OCI-LY7 (cell line): ENCODE data around the gene DHX38. TPM values are rescaled to one million over a fixed set of nuclear protein-coding genes. Genes with fewer than 3 reads are reported as not detected.
"Not testable (repeated sequence)": the region's sequence is repeated elsewhere in the genome, so short reads cannot be mapped to it uniquely, and the experiment has no call there.

Source experiments
- BruUV-seq: library from RNA; stranded (reverse); fragments of 400-500 nt; replicated peaks from 2 replicates; lab custom pipeline; 2021; lab: Mats Ljungman, UMichigan
- CTCF ChIA-PET: fragments of 300-600 bp; sonication (Branson Sonifier 250); formaldehyde crosslinking; loops from one replicate; lab custom pipeline; 2022; ENCODE audit warnings: antibody characterized with exemption; ENCODE audit not compliant: unreplicated experiment; lab: Charles Lee
- POLR2A ChIA-PET: fragments of 300-600 bp; sonication (Branson Sonifier 250); formaldehyde crosslinking; loops from one replicate; lab custom pipeline; 2022; ENCODE audit warnings: antibody characterized with exemption; lab: Charles Lee
- DNase-seq: peaks from one replicate; pipeline ENCODE4 v3.0.0-alpha.2; 2015; ENCODE audit warnings: low spot score
- H2AFZ ChIP-seq: fragments of 200-600 bp; sonication (generic), shearing (Covaris generic); 2 replicates; pipeline ENCODE4 v1.6.1; 2014; ENCODE audit warnings: mild to moderate bottlenecking, antibody characterized with exemption, low read length, moderate library complexity
- H3K27ac ChIP-seq: fragments of 200-600 bp; sonication (generic); 2 replicates; pipeline ENCODE4 v1.5.1; 2014; ENCODE audit warnings: mixed run types, low read depth, mild to moderate bottlenecking, moderate library complexity, low read length, inconsistent platforms; ENCODE audit not compliant: poor library complexity, severe bottlenecking
- H3K36me3 ChIP-seq: fragments of 200-600 bp; sonication (generic); 2 replicates; pipeline ENCODE4 v1.6.1; 2014; ENCODE audit warnings: mild to moderate bottlenecking, antibody characterized with exemption, low read length, moderate library complexity, mixed read lengths; ENCODE audit not compliant: insufficient read depth
- H3K4me1 ChIP-seq: fragments of 200-600 bp; sonication (generic); 2 replicates; pipeline ENCODE4 v1.5.1; 2014; ENCODE audit warnings: mild to moderate bottlenecking, low read length; ENCODE audit not compliant: insufficient read depth, poor library complexity, severe bottlenecking
- H3K4me2 ChIP-seq: fragments of 200-600 bp; sonication (generic); 2 replicates; pipeline ENCODE4 v1.6.1; 2014; ENCODE audit warnings: mild to moderate bottlenecking, low read length
- H3K4me3 ChIP-seq: fragments of 200-600 bp; sonication (generic); 2 replicates; pipeline ENCODE4 v1.5.1; 2014; ENCODE audit warnings: mild to moderate bottlenecking, low read depth, low read length; ENCODE audit not compliant: poor library complexity, severe bottlenecking
- H3K79me2 ChIP-seq: fragments of 200-600 bp; sonication (generic); 2 replicates; pipeline ENCODE4 v1.6.1; 2016; ENCODE audit warnings: low read depth, mild to moderate bottlenecking, low read length, moderate library complexity, mixed read lengths; ENCODE audit not compliant: insufficient read depth
- H3K9me2 ChIP-seq: fragments of 200-600 bp; sonication (generic); 2 replicates; pipeline ENCODE4 v1.6.1; 2016; ENCODE audit warnings: mild to moderate bottlenecking, low read length, mixed read lengths; ENCODE audit not compliant: insufficient read depth
- H3K9me3 ChIP-seq: fragments of 200-600 bp; sonication (generic); 2 replicates; pipeline ENCODE4 v1.6.1; 2014; ENCODE audit warnings: mild to moderate bottlenecking, mixed run types, low read length, mixed read lengths
- H4K20me1 ChIP-seq: fragments of 200-600 bp; sonication (generic); 2 replicates; pipeline ENCODE4 v1.6.1; 2014; ENCODE audit warnings: mild to moderate bottlenecking, antibody characterized with exemption, low read length, moderate library complexity, mixed read lengths; ENCODE audit not compliant: insufficient read depth
- EZH2phosphoT487 ChIP-seq: fragments of 200-600 bp; sonication (generic); IDR thresholded peaks from 2 replicates; pipeline ENCODE4 v1.6.1; 2018; ENCODE audit warnings: low read depth, borderline replicate concordance, mild to moderate bottlenecking, mixed run types, antibody characterized with exemption, low read length, moderate library complexity, mixed read lengths
- intact Hi-C: fragments of 100-400 bp; cut with micrococcal nuclease; formaldehyde crosslinking; loops from one replicate; pipeline ENCODE4 v1.10.0; 2022; ENCODE audit not compliant: unreplicated experiment
- total RNA-seq, 2 experiments: library from RNA; depleted of rRNA in 1 of 2; stranded (reverse); fragments of >200 nt in 1 of 2; shearing (Covaris generic) in 1 of 2; gene quantifications; 2 replicates each; pipeline ENCODE4 v1.2.3, GENCODE V29; 2014 to 2022
- TF ChIP-seq, protein P1 (sequence below): fragments of 200-600 bp; sonication (generic); conservative IDR thresholded peaks from 2 replicates; pipeline ENCODE4 v1.5.1; 2014; ENCODE audit warnings: mild to moderate bottlenecking, antibody characterized with exemption, low read length, moderate library complexity, mixed read lengths

Gene DHX38
- total RNA-seq, 2 experiments from 2014 or later = 56.6 to 86.5 TPM

DNA sequence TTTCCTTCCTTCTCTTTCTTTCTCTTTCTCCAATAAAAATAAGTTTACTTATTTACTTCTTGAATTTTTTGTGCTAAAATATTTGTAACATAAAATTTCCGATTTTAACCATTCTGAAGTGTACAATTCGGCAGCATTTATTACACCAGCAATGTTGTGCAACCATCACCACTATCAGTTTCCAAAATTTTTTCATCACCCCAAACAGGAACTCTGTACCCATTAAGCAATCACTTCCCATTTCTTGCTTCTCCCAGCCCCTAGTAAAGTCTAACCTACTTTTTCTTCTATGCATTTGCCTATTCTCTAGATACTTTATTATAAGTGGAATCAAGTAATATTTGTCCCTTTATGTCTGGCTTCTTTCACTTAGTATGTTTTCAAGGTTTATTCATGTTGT lies 41.8 kb upstream of the DHX38 start:
- no peak overlapping the region for H3K4me2 ChIP-seq
- CTCF ChIA-PET = no interaction called here
- H3K27ac ChIP-seq = no peak overlapping the region
- no TSS peak for BruUV-seq
- no peak for DNase-seq
- H2AFZ ChIP-seq = no peak overlapping the region
- H3K4me3 ChIP-seq = no peak overlapping the region
- POLR2A ChIA-PET = interaction anchor here (0.7 kb wide), 1 partner anchor 654 kb away, joined by 6 read pairs; no protein-coding TSS in a partner anchor
- no peaks in the 10 kb centered on the region for H4K20me1 ChIP-seq
- H3K36me3 ChIP-seq = no peaks in the 10 kb centered on the region
- H3K9me2 ChIP-seq = no peaks in the 10 kb centered on the region
- H3K9me3 ChIP-seq = peaks cover 4% of the 10 kb centered on the region; the same call in 1 of the 2 replicates
- no peaks in the 10 kb centered on the region for H3K79me2 ChIP-seq
- no peak for TF ChIP-seq EZH2phosphoT487
- TF ChIP-seq, protein P1, sequence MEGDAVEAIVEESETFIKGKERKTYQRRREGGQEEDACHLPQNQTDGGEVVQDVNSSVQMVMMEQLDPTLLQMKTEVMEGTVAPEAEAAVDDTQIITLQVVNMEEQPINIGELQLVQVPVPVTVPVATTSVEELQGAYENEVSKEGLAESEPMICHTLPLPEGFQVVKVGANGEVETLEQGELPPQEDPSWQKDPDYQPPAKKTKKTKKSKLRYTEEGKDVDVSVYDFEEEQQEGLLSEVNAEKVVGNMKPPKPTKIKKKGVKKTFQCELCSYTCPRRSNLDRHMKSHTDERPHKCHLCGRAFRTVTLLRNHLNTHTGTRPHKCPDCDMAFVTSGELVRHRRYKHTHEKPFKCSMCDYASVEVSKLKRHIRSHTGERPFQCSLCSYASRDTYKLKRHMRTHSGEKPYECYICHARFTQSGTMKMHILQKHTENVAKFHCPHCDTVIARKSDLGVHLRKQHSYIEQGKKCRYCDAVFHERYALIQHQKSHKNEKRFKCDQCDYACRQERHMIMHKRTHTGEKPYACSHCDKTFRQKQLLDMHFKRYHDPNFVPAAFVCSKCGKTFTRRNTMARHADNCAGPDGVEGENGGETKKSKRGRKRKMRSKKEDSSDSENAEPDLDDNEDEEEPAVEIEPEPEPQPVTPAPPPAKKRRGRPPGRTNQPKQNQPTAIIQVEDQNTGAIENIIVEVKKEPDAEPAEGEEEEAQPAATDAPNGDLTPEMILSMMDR = no peak
- H3K4me1 ChIP-seq = no peaks in the 10 kb centered on the region
- intact Hi-C loops = no loop called here

GRCh38 chr16:72054254-72054847 lies 39.3 kb upstream of the DHX38 start, which contains the start of gene HP:
Gene HP, plus strand, starts transcription at chr16:72054505. Its CDS starts 148 bp downstream, at chr16:72054653.
- H3K9me3 ChIP-seq, H3K27ac ChIP-seq, H3K79me2 ChIP-seq, H3K36me3 ChIP-seq, H3K4me1 ChIP-seq, POLR2A ChIA-PET, H2AFZ ChIP-seq, DNase-seq, H3K4me3 ChIP-seq, BruUV-seq, intact Hi-C loops, H3K4me2 ChIP-seq, H4K20me1 ChIP-seq, H3K9me2 ChIP-seq, CTCF ChIA-PET: not testable (repeated sequence)

GRCh38 chr16:72055911-72056310 lies 37.7 kb upstream of the DHX38 start:
- H3K36me3 ChIP-seq = no peaks in the 10 kb centered on the region
- intact Hi-C loops = no loop called here
- no TSS peak for BruUV-seq

DNA sequence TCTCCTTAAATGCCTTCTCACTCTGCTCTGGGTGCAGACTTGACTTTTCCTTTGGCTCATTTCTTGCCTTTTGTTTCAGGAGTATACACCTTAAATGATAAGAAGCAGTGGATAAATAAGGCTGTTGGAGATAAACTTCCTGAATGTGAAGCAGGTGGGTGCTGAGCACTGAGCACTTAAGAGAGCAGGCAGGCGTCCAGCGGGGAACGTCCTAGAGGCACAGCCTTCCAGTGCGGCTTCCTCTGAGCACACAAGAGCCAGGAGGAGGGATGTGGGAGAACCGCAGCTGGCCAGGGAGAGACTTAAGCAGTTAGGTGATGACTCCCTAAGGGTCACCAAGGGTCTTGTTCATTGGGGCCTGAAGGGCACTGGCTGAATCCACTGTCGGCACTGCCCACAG lies 36.3 kb upstream of the DHX38 start:
- H3K27ac ChIP-seq, H3K79me2 ChIP-seq, CTCF ChIA-PET, H3K9me2 ChIP-seq, H4K20me1 ChIP-seq, BruUV-seq, H3K4me2 ChIP-seq, H3K4me1 ChIP-seq, H3K4me3 ChIP-seq, H3K9me3 ChIP-seq, DNase-seq, intact Hi-C loops, H2AFZ ChIP-seq, POLR2A ChIA-PET, H3K36me3 ChIP-seq: not testable (repeated sequence)

More at GRCh38 chr16:72055911-72056310, 37.7 kb upstream of the DHX38 start:
- Histone ChIP-seq H3K9me2 (no peaks in the 10 kb centered on the region), H3K9me3 (no peaks in the 10 kb centered on the region), H3K4me1 (no peaks in the 10 kb centered on the region), H3K4me2 (no peak overlapping the region), H3K4me3 (no peak overlapping the region), H4K20me1 (no peaks in the 10 kb centered on the region), H3K79me2 (no peaks in the 10 kb centered on the region), H3K27ac (no peak overlapping the region), H2AFZ (no peak overlapping the region)
- ChIA-PET POLR2A (interaction anchor here (0.6 kb wide), 1 partner anchor 116 kb away, joined by 3 read pairs; the partner anchor contains the start of gene PMFBP1), CTCF (no interaction called here)
- DNase-seq = no peak
- TF ChIP-seq EZH2phosphoT487 = no peak
- TF ChIP-seq, protein P1 = no peak

DNA sequence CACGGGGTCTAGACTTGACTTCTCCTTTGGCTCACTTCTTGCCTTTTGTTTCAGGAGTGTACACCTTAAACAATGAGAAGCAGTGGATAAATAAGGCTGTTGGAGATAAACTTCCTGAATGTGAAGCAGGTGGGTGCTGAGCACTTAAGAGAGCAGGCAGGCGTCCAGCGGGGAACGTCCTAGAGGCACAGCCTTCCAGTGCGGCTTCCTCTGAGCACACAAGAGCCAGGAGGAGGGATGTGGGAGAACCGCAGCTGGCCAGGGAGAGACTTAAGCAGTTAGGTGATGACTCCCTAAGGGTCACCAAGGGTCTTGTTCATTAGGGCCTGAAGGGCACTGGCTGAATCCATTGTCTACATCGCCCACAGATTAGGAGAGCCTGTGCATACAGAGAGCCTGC lies 34.6 kb upstream of the DHX38 start:
- H3K36me3 ChIP-seq, CTCF ChIA-PET, POLR2A ChIA-PET, H3K4me3 ChIP-seq, H3K79me2 ChIP-seq, BruUV-seq, DNase-seq, H3K9me2 ChIP-seq, H3K9me3 ChIP-seq, H3K4me2 ChIP-seq, H3K4me1 ChIP-seq, intact Hi-C loops, H3K27ac ChIP-seq, H4K20me1 ChIP-seq, H2AFZ ChIP-seq: not testable (repeated sequence)
